ENCODE data around the gene AKT3.

Gene AKT3

DNA sequence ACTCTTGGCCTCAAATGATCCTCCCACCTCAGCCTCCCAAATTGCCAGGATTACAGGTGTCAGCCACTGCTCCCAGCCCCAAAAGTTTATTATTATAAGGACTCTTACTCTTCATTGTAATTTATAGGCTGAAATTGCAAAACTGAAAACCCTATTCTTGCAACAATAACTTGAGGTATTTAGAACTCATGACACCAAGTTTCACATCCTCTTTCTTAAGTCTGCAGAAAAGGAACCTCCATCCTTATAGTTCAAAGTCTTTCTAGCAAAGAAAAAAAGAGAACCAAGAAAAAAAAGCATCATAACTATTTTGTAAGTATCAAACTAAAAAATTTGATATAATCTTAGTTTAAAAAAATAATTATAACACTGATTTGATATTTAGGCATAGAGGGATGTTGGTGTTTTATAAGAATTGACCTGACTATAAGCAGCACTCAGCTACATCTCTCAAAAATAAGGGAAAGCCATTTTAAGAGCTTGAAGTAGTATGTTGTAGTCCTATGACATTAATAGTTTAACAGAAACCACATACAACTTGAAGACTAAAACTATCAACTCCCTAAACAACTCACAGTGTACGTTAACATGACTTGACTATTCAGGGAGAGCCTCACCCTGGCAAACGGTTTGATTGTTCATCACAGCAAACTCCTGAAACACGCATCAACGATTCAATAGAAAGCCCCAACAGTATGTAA lies 122.4 kb downstream of the AKT3 start:
- Mint-ChIP-seq H3K36me3 (ENCODE audit: low read depth) (peaks cover 2% of the 10 kb centered on the region), H3K9me3 (peaks cover 6% of the 10 kb centered on the region), H3K27ac (no peak overlapping the region), H3K27me3 (ENCODE audit: low read depth) (no peaks in the 10 kb centered on the region), H3K4me3 (no peak overlapping the region), H3K4me1 (ENCODE audit: low read depth) (peaks cover 11% of the 10 kb centered on the region)
- DNase-seq (ENCODE audit: low spot score), result no peak

- H3K27me3 Mint-ChIP-seq (ENCODE audit: low read depth), result no peaks in the 10 kb centered on the region
- no peak overlapping the region for H3K27ac Mint-ChIP-seq
- peaks cover 2% of the 10 kb centered on the region for H3K36me3 Mint-ChIP-seq (ENCODE audit: low read depth)
- no peak for DNase-seq (ENCODE audit: low spot score)
- H3K4me3 Mint-ChIP-seq, result no peak overlapping the region
- H3K9me3 Mint-ChIP-seq, result peaks cover 6% of the 10 kb centered on the region
- peaks cover 10% of the 10 kb centered on the region for H3K4me1 Mint-ChIP-seq (ENCODE audit: low read depth)
Measured at GRCh38 chr1:243726806-243727502, 123.1 kb downstream of the AKT3 start.

GRCh38 chr1:243725846-243726245 lies 124.2 kb downstream of the AKT3 start:
- Mint-ChIP-seq H3K4me3 (no peak overlapping the region), H3K4me1 (ENCODE audit: low read depth) (peaks cover 9% of the 10 kb centered on the region), H3K27ac (no peak overlapping the region), H3K27me3 (ENCODE audit: low read depth) (no peaks in the 10 kb centered on the region), H3K9me3 (peaks cover 6% of the 10 kb centered on the region), H3K36me3 (ENCODE audit: low read depth) (peaks cover 2% of the 10 kb centered on the region)
- no peak for DNase-seq (ENCODE audit: low spot score)

DNA sequence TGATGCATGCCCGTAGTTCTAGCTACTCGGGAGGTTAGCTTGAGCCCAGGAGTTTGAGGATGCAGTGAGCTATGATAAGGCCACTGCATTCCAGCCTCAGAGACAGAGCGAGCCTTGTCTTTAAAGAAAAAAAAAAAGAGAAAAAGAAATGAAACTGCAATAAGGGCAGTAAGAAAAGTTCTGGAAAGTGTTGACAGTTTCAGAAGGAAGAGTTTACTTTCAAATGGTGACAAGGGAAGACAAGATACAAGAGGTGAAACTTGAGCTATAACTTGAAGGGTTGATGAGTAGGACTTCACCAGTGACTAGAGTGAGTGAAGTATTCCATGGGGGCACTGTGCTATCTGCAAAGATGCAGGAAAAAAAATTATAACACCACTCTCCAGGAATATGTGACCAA lies 125.0 kb downstream of the AKT3 start:
- Mint-ChIP-seq H3K27ac (no peak overlapping the region), H3K27me3 (ENCODE audit: low read depth) (no peaks in the 10 kb centered on the region), H3K9me3 (peaks cover 4% of the 10 kb centered on the region), H3K4me3 (no peak overlapping the region), H3K36me3 (ENCODE audit: low read depth) (peaks cover under 1% of the 10 kb centered on the region), H3K4me1 (ENCODE audit: low read depth) (peaks cover 9% of the 10 kb centered on the region)
- DNase-seq (ENCODE audit: low spot score), result no peak

DNA sequence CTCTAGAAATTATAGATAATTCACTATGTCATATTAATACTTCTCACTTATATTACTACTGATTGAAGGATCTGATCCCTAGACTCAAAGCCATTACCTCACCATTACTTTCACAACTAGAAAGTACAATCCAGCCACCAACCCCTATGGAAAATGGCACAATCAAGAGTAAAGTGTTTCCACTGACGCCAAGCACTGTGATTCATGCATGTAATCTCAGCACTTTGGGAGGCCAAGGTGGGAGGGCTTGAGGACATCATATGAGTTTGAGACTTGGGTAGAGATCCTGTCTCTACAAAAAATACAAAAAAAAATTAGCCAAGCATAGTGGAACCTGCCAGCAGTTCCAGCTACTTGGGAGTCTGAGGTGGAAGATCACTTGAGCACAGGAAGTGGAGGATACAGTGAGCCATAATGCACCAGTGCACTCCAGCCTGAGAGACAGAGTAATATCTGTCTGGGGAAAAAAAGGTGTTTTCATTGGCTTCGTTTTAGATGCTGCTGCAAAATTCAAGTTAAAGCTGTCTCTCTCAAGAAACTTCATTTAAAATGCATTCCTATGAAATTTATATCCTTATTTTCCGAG lies 126.5 kb downstream of the AKT3 start:
- no peak for DNase-seq (ENCODE audit: low spot score)
- H3K4me1 Mint-ChIP-seq (ENCODE audit: low read depth), result peaks cover 7% of the 10 kb centered on the region
- no peak overlapping the region for H3K4me3 Mint-ChIP-seq
- no peaks in the 10 kb centered on the region for H3K27me3 Mint-ChIP-seq (ENCODE audit: low read depth)
- no peaks in the 10 kb centered on the region for H3K36me3 Mint-ChIP-seq (ENCODE audit: low read depth)
- H3K9me3 Mint-ChIP-seq, result no peaks in the 10 kb centered on the region
- H3K27ac Mint-ChIP-seq, result no peak overlapping the region

GRCh38 chr1:243723050-243723449 lies 127.0 kb downstream of the AKT3 start:
- peaks cover 7% of the 10 kb centered on the region for H3K4me1 Mint-ChIP-seq (ENCODE audit: low read depth)
- no peak for DNase-seq (ENCODE audit: low spot score)
- H3K9me3 Mint-ChIP-seq, result no peaks in the 10 kb centered on the region
- no peaks in the 10 kb centered on the region for H3K36me3 Mint-ChIP-seq (ENCODE audit: low read depth)
- no peak overlapping the region for H3K4me3 Mint-ChIP-seq
- H3K27ac Mint-ChIP-seq, result no peak overlapping the region
- no peaks in the 10 kb centered on the region for H3K27me3 Mint-ChIP-seq (ENCODE audit: low read depth)

DNA sequence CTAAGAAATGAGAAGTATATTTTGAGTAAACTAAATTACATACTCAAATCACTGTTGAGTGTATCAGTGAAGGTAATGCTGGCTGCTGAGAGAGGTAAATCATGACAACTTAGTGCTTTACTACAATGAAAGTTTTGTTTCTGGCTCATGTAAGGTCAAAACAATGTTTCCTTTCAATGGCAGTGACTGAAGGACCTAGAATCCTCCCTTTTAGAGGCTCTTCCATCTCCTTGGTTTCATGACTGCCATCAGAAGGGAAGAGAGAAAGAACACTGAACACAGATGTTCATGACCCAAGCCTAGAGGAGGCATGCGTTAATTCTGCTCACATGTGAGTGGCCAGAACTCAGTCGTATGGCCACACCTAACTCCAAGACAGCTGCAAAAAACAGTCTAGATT lies 130.6 kb downstream of the AKT3 start:
- peaks cover 5% of the 10 kb centered on the region for H3K4me1 Mint-ChIP-seq (ENCODE audit: low read depth)
- no peak overlapping the region for H3K27ac Mint-ChIP-seq
- H3K27me3 Mint-ChIP-seq (ENCODE audit: low read depth), result no peaks in the 10 kb centered on the region
- no peaks in the 10 kb centered on the region for H3K36me3 Mint-ChIP-seq (ENCODE audit: low read depth)
- no peak overlapping the region for H3K4me3 Mint-ChIP-seq
- no peaks in the 10 kb centered on the region for H3K9me3 Mint-ChIP-seq
- no peak for DNase-seq (ENCODE audit: low spot score)

DNA sequence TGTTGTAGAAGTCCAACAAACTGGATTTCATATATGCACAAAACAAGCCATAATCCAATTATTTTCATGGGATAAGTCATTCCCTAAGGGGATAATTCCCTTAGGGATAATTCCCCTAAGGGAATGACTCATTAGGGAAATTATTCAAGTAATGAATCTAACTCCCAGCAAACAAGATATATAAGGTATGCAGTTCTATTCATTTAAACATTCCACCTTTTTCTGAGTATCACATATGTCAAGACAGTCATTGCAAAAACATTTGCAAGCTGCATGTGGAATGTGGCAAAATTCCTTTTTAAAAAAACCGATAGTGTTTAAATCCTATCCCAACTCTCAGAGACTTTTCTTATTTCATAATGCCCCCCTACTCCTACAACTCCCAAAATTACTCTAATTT lies 131.2 kb downstream of the AKT3 start:
- H3K36me3 Mint-ChIP-seq (ENCODE audit: low read depth), result no peaks in the 10 kb centered on the region
- H3K27ac Mint-ChIP-seq, result no peak overlapping the region
- no peak overlapping the region for H3K4me3 Mint-ChIP-seq
- DNase-seq (ENCODE audit: low spot score), result no peak
- H3K4me1 Mint-ChIP-seq (ENCODE audit: low read depth), result peaks cover 5% of the 10 kb centered on the region
- no peaks in the 10 kb centered on the region for H3K27me3 Mint-ChIP-seq (ENCODE audit: low read depth)
- no peaks in the 10 kb centered on the region for H3K9me3 Mint-ChIP-seq

DNA sequence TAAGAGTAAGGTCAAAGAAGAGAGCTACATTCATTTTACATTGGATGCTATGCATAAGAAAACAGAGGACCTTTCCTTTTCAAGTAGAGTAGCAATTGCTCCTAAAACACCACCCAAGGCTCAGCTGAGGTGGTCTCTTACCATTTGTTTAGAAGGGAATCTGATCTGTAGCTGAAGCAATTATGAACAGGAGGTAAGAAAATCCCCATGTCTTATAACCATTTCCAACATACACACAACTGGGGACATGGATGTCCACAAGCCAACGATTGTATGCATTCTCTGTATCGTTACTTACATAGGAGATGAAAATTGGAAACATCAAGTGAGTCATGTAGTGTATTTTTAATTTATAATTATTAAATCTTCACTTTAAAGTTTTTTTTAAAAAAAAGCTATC lies 132.0 kb downstream of the AKT3 start:
- no peaks in the 10 kb centered on the region for H3K9me3 Mint-ChIP-seq

GRCh38 chr1:243716906-243717305 lies 133.1 kb downstream of the AKT3 start:
- no peaks in the 10 kb centered on the region for H3K27me3 Mint-ChIP-seq (ENCODE audit: low read depth)
- no peaks in the 10 kb centered on the region for H3K4me1 Mint-ChIP-seq (ENCODE audit: low read depth)
- no peak for DNase-seq (ENCODE audit: low spot score)
- no peaks in the 10 kb centered on the region for H3K36me3 Mint-ChIP-seq (ENCODE audit: low read depth)
- no peak overlapping the region for H3K4me3 Mint-ChIP-seq
- H3K9me3 Mint-ChIP-seq, result no peaks in the 10 kb centered on the region
- H3K27ac Mint-ChIP-seq, result no peak overlapping the region

More for the DNA sequence above, 132.0 kb downstream of the AKT3 start:
- H3K27ac Mint-ChIP-seq, result no peak overlapping the region
- H3K27me3 Mint-ChIP-seq (ENCODE audit: low read depth), result no peaks in the 10 kb centered on the region
- no peaks in the 10 kb centered on the region for H3K36me3 Mint-ChIP-seq (ENCODE audit: low read depth)
- H3K4me3 Mint-ChIP-seq, result no peak overlapping the region
- no peak for DNase-seq (ENCODE audit: low spot score)
- H3K4me1 Mint-ChIP-seq (ENCODE audit: low read depth), result peaks cover under 1% of the 10 kb centered on the region

DNA sequence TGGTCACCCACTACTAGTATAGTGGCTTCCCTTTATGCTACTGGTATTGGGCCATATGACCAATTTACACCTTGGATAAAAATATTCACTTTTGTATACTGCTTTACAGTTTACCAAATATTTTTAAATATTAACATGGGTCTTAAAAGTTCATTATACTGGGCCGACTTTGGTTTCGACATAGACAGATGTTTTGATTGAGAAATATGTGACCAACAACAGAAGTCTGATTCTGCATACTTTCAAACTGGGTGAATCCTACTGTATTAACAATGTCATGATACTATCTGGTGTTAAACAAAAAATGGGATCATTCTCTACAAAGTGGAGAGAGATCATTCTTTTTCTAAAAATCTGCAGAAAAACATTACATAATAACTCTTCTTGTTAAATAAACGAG lies 134.8 kb downstream of the AKT3 start:
- Mint-ChIP-seq H3K27me3 (ENCODE audit: low read depth) (no peaks in the 10 kb centered on the region), H3K27ac (no peak overlapping the region), H3K4me3 (no peak overlapping the region), H3K36me3 (ENCODE audit: low read depth) (no peaks in the 10 kb centered on the region), H3K9me3 (no peaks in the 10 kb centered on the region), H3K4me1 (ENCODE audit: low read depth) (peaks cover 5% of the 10 kb centered on the region)
- DNase-seq (ENCODE audit: low spot score), result no peak

DNA sequence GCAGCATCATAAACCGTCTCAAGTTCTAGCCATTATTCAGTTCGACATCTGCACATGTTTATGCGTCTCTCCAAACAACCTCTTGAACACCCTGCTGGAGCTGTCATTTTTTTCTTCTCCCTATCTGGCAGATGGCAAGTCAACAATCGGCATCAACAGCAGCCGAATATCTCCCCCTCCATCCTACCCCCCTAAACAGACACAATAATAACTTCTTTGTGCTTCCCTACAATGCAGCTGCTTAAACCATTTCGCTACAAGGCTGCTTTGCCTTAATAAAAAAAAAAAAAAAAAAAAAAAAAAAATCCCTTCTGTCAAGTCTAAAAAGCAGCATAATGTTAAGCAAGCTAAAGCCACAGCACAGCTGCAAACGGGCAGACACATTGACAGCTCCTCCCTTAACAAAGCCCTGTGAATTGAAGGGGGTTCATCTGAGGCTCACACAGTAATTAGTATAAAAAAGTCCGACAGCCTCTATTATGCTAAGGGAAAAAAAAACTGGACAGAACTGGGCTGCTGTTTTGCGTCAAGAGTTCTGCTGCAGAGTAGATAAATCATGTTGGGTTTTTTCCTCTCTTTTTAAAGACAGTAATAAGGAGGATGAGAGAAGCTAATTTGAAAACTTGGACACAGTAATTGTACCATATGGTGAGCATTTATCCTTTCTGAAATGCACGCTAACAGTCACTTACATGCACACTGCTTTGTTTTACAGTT lies 136.4 kb downstream of the AKT3 start:
- no peaks in the 10 kb centered on the region for H3K9me3 Mint-ChIP-seq
- H3K27me3 Mint-ChIP-seq (ENCODE audit: low read depth), result no peaks in the 10 kb centered on the region
- peaks cover 6% of the 10 kb centered on the region for H3K4me1 Mint-ChIP-seq (ENCODE audit: low read depth)
- no peak overlapping the region for H3K4me3 Mint-ChIP-seq
- H3K27ac Mint-ChIP-seq, result no peak overlapping the region
- no peaks in the 10 kb centered on the region for H3K36me3 Mint-ChIP-seq (ENCODE audit: low read depth)
- DNase-seq (ENCODE audit: low spot score), result no peak

GRCh38 chr1:243712941-243713340 lies 137.1 kb downstream of the AKT3 start:
- H3K27ac Mint-ChIP-seq, result no peak overlapping the region
- no peak overlapping the region for H3K4me3 Mint-ChIP-seq
- no peaks in the 10 kb centered on the region for H3K27me3 Mint-ChIP-seq (ENCODE audit: low read depth)
- peaks cover 6% of the 10 kb centered on the region for H3K4me1 Mint-ChIP-seq (ENCODE audit: low read depth)
- DNase-seq (ENCODE audit: low spot score), result no peak
- no peaks in the 10 kb centered on the region for H3K36me3 Mint-ChIP-seq (ENCODE audit: low read depth)
- H3K9me3 Mint-ChIP-seq, result no peaks in the 10 kb centered on the region

DNA sequence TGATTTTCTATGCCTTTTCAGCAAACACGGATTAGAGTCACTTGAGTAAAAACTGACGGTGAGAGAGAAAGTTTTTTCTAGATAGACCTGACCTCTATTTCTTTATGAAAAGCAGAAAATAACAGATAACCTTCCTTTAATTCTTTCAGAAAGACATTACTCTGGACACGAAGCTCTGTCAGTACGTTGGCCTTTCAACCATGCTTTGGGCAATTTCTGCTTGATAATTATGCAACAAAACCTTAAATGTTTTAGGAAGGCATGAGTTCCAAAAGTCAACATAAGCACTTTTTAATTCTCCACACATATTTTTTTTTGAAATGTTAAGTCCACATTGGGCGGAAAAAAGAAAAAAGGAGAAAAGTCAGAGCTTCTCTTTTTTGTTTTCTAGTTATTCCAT lies 137.8 kb downstream of the AKT3 start:
- Mint-ChIP-seq H3K9me3 (no peaks in the 10 kb centered on the region), H3K27me3 (ENCODE audit: low read depth) (no peaks in the 10 kb centered on the region), H3K27ac (no peak overlapping the region), H3K36me3 (ENCODE audit: low read depth) (no peaks in the 10 kb centered on the region), H3K4me3 (no peak overlapping the region), H3K4me1 (ENCODE audit: low read depth) (peaks cover 6% of the 10 kb centered on the region)
- no peak for DNase-seq (ENCODE audit: low spot score)

Data from T-helper 2 cell treated with Interferon-gamma antibody and Interleukin-4, amounts not matched to agents 5 μg/mL and 100 μg/mL, for 36 hours (primary cell).